Gastrocnemius medialis (tissue), 4 donors: ENCODE data around the gene AHRR.

Source experiments
- CTCF ChIP-seq, 5 experiments: fragments of 450-650 bp in 3 of 5; fragments of 200-600 bp in 2 of 5; sonication (generic) in 2 of 5; IDR thresholded peaks in 4 of 5; conservative IDR thresholded peaks in 1 of 5; 1 replicate in 4 of 5; 2 replicates in 1 of 5; pipeline ENCODE4 v1.5.1; 2016 to 2019; ENCODE audit warnings: antibody characterized with exemption in 5 of 5, mild to moderate bottlenecking in 3 of 5, moderate library complexity in 3 of 5
- POLR2A ChIP-seq, 2 donors: fragments of 450-650 bp; IDR thresholded peaks; one replicate each; pipeline ENCODE4 v1.6.1; 2017; ENCODE audit warnings: antibody characterized with exemption in 2 of 2, mild to moderate bottlenecking in 2 of 2, moderate library complexity in 2 of 2

GRCh38 chr5:483011-483410 lies 161.5 kb downstream of the AHRR start:
- TF ChIP-seq POLR2A (IDR thresholded peaks at IDR 0.05), result no peak
- TF ChIP-seq CTCF (IDR thresholded peaks at IDR 0.05 in 4 of 5, conservative IDR thresholded peaks at IDR 0.05 in 1 of 5), result no peak
